ENCODE results near the gene BOK.
"Not testable (repeated sequence)": the region's sequence is repeated elsewhere in the genome, so short reads cannot be mapped to it uniquely, and the experiment has no call there.

Gene BOK

DNA sequence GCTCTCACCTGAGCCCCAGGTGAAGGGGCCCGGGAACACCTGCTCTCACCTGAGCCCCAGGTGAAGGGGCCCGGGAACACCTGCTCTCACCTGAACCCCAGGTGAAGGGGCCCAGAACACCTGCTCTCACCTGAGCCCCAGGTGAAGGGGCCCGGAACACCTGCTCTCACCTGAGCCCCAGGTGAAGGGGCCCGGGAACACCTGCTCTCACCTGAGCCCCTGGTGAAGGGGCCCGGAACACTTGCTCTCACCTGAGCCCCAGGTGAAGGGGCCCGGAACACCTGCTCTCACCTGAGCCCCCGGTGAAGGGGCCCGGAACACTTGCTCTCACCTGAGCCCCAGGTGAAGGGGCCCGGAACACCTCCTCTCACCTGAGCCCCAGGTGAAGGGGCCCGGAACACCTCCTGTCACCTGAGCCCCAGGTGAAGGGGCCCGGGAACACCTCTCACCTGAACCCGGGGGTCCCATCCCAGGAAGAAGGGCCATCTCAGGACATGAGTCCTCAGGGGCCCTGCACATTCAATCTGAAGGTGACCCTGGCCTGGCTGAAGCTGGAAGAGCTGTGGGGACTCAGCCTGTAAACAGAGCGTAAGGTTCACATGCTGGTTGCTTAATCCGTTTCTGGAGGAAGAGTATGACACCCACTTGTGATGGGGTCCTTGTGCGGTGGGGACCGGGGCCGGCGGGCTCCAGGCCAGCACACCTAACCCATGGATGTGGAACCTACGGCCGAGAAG is 14.5 kb downstream of the BOK start:
- DNase-seq (ENCODE audit: low read depth): not testable (repeated sequence)

DNA sequence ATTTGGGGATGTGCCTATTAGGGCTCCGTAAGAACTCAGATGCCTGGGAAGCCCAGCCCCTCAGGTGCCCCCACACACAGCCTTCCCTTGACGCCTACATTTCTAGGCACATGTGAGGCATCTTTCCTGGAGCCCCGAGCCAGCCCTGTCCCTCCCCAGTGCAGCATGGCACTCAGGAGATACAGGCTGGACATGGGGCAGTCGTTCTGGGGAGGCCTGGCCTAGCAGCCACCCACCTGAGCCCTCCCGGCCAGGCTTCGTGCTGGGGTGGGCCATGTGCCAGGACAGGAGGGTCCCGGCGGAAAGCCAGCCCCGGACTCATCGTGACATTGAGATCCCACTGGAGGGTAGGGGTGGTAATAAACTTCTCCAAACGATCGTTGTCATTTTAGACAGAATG is 15.2 kb downstream of the BOK start:
- DNase-seq (ENCODE audit: low read depth): no peak

DNA sequence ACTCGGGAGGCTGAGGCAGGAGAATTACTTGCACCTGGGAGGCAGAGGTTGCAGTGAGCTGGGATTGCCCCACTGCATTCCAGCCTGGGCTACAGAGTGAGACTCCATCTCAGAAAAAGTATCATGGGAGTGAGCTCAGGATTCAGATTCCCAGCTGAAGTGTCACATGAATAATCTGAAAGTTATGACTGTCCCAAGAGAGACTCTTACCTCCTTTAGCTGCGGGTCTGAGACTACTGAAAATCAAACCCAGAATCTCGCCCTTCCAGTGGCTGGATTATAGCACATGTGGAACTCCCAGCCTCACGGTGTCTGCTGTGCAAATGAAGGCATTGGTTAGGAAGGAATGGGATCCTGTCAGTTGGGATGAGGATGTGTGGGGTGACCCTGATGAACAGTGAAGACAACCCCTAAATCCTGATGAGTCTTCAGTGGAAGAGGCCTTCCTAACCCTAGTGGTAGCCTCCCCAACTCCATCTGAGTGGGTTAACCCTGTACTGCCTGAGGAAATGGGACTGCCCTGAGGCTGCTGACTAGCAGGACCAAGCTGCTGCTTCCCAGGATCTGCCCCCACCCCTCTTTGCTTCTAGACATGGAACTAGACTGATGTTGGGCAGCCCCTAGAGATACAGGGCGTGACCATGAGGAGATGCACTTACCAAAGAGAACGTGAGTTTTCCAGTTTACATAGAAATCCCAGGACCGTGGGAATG is 16.5 kb downstream of the BOK start:
- DNase-seq (ENCODE audit: low read depth): no peak

DNA sequence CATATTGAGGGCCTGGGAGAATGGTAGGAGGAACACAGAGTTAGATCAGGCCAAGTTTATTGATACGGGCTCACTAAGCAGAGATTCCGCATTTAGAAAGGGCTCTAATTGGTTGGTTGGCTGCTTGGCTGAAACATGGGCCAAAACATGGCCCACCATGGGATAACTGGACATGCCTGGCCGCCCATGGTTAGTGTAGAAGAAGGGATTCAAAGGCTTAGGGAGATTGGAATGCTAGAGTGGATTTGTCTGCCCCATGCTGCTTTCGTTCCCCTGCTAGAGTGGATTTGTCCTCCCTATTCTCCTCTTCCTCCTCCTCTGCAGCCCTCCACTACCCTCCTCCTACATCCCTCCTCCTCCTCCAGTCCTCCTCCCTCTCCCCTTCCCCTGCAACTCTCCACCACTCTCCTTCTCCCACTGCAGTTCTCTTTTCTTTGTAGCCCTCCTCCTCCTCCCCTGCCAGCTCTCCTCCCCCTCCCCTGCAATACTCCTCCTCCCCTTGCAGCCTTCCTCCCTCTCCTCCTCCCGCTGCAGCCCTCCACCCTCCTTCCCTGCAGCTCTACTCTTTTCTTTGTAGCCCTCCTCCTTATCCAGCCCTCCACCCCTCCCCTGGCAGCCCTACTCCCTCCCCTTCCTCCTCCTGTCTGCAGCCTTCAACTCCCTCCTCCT is 17.2 kb downstream of the BOK start:
- DNase-seq (ENCODE audit: low read depth): no peak

DNA sequence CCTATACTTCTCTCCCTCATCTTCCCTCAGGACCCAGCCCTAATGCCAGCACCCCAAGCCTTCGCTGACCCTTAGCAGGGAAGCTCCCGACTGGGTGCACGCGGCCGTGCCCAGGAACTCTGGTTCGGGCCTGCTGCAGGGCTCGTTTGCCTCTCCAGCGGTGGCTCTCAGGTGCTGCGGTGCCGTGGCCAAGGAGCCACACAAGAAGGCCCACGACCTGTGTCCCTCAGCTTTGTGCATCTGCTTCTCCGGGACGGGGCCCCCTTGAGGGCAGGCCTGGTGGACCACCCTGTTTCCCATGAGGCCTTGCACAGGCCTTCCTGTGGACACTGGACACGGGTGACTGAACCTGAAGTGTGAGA is 17.7 kb downstream of the BOK start:
- no peak for DNase-seq (ENCODE audit: low read depth)

DNA sequence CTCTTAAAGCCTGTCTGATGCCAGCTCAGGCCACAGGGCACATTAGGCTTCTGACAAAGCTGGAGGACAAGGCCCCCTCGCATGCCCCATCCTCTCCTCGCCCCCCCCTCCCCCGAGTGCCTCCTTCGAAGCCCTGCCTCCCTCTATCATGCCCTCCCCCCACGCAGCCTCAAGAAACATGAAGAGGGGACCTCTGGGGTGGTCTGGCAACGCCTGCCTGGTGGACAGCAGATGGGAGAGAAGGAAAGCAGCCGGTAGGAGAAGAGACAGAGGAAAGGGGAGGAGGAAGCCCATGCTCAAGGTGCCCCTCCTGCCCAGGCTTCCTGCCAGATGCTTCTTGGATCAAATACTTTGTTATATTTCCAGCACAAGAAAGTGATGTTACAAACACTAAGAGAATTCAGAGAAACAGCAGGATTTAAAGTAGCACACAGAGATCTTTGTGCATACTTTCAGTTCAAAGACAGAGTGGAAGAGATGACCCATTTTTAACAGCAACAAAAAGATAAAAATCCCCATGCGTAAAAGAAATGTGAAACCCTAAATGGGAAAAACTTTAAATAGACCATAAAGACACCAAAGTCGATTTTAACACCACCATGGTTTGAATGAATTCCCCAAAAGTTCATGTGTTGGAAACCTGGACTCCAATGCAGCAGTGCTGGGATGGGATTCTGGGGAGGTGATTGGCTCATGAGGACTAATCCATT is 19.0 kb downstream of the BOK start:
- no peak for DNase-seq (ENCODE audit: low read depth)

DNA sequence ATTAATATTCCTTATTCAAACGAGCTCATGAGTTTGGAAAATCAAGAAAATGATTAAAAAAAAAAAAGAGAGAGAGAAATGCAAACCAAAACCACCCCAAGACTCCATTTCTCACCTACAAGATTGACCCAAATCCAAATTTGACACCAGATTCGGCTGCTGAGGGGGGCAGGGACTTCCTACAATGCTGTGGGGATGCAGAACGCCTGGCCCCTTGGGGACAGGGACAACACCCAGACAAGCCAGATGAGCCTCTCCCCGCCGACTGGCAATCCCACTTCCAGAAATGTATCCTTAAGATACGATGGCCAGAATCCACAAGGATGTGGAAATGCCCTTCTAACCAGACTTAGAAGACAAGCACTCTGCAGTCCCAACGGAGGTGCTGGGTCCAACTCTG is 20.7 kb downstream of the BOK start:
- no peak for DNase-seq (ENCODE audit: low read depth)

DNA sequence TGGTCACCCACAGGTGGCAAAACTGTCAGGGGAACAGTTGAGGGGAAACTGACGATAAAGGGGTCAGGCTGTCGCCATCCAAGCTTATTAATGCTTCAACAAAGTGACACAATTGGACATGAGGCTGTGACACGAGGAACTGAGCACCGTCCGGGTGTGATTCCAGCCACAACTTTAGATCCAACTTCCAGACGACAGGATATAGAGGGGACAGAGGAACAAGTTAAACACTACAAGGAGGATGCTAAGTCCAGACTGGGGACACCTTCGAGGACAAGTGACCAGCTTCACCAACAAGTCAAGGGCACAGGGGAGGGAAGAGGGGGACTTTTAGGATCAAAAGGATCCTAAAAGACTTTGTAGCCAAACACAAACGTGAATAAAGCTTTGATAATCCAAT is 23.8 kb downstream of the BOK start:
- DNase-seq (ENCODE audit: low read depth): no peak

DNA sequence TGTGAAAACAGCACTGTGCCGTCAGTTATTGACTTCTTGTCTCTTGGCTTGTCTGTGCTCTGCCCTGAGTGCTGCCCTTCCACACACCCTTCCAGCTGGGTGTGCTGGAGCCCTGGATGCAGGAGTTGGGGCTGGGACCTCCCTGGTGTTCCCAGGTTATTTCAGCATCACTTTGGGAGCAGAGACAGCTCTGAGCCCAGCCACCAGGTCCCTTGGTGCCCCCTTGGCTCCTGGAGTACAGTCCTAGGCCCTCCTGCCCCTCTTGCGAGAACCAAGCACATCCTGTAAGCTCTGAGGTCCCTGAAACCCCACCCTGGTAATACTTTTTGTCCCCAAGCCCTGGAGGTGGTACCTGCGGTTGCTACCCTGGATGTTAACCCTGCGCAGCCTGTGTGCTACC is 24.3 kb downstream of the BOK start:
- no peak for DNase-seq (ENCODE audit: low read depth)

DNA sequence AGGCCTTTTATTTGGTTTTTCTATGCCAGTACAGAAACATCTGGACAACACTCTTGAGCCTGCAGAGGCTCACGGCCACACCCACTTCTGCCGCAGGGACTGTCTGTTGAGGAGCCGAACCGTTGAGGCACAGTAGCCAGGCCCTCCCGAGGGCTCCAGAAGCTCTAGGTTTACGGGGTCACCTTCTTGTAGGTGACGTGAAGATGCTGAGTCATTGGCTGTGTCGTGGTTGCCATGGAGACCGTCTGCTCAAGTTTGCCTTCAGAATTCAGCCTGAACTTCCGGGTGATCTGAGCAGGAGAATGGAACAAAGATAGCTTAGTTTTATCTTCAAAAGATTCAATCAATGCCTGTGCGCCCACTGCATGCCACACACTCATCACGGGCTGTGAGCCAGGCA is 25.9 kb downstream of the BOK start:
- no peak for DNase-seq (ENCODE audit: low read depth)

DNA sequence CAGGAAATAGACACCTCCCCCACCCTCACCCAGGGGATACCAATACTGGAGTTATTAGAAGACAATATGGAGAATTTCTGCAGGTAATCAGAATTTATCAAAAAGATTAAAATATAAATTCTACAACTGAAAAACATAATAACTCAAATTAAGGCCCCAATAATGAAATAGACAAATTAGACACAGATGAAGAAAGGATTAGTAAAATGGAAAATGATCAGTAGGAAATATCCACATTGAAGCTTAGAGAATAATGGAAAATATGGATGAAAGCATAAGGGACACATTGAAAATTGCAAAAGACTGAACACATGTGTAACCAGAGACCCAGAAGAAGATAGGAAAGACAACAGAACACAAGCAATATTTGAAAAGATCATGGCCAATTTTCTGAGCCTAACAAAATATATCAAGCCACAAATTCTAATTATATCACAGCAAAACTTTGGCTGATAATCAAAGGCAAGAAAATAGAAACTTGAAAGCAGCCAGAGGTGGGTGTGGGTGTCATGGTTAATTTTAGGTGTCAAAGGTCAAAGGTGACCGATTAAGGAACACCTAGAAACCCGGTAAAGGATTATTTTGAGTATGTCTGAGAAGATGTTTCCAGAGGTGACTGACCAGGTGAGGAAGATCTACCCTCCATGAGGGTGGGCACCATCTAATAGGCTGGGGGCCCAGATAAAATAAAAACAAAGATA is 28.2 kb downstream of the BOK start:
- DNase-seq (ENCODE audit: low read depth): no peak

DNA sequence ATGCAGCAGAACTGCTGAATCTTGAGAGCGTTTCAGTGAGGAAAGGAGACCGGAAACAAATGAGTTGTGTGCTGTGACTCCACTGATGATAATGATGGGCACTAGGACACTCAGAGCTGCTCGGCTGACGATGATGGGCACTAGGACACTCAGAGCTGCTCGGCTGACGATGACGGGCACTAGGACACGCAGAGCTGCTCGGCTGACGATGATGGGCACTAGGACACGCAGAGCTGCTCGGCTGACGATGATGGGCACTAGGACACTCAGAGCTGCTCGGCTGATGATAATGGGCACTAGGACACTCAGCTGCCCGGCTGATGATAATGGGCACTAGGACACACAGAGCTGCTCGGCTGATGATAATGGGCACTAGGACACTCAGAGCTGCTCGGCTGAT is 31.3 kb downstream of the BOK start:
- not testable (repeated sequence) for DNase-seq (ENCODE audit: low read depth)

DNA sequence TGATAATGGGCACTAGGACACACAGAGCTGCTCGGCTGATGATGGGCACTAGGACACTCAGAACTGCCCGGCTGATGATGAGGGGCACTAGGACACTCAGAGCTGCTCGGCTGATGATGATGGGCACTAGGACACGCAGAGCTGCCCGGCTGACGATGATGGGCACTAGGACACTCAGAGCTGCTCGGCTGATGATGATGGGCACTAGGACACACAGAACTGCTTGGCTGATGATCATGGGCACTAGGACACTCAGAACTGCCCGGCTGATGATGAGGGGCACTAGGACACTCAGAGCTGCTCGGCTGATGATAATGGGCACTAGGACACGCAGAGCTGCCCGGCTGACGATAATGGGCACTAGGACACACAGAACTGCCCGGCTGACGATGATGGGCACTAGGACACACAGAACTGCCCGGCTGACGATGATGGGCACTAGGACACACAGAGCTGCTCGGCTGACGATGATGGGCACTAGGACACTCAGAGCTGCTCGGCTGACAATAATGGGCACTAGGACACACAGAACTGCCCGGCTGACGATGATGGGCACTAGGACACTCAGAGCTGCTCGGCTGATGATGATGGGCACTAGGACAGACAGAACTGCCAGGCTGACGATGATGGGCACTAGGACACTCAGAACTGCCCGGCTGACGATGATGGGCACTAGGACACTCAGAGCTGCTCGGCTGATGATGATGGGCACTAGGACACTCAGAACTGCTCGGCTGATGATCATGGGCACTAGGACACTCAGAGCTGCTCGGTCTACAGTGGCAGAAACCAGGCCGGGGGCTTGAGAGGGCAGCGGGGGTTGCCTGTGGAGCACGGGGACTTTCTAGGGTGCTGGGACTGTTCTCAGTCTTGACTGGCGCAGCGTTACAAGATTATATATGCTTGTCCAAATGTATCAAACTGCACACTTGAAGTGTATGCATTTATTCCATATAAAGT is 32.2 kb downstream of the BOK start:
- DNase-seq (ENCODE audit: low read depth): not testable (repeated sequence)

DNA sequence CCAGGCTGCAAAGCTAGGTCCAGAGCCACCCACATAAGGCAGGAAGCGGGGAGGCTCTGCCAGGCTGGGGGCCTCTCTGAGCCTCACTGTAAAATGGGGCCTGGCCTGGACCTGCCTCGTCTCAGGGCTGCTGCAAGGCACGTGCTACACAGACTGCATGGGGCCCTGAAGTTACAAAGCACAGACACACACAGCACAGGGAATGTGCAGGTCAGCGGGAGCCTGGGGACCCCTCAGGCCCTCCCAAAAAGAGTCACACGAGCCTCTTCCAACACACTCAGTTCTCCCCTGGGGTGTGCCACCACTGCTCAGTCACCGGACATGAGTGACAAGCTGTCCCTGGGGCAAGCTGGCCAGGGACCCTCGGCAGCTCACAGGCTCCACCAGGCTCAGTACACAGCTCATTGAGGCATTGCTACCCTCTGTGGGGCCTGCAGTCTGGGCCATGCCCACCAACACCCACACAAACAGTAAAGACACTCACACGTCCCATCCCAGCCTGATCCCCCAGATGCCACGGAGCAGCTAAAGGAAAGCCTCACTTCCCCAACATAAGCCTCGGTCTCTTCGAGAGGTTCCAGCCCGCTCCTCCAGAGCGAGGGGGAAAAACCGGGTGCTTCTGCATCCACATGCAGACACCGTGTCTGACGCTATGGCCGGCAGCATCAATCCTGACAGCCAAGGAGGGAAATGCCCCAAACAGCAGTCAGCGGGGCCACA is 33.7 kb downstream of the BOK start:
- no peak for DNase-seq (ENCODE audit: low read depth)

DNA sequence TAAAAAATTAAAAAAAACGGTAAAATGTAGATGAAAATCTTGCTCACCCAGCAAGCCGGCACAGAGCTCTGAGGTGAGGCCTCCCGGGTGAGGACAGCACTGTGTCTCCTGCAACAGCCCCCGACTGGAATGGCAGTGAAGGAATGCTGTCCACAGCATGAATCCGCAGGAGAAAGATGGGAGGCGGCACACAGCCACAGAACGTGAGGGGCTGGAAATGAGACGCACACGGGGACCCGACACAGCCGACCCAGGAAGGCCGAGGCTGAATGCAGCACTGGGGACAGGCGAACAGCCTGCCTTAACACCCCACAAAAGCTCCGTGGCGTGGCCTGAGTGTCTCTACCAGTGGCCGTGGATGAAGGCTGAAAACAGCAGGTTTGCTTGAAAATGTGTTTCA is 34.7 kb downstream of the BOK start:
- DNase-seq (ENCODE audit: low read depth): no peak

DNA sequence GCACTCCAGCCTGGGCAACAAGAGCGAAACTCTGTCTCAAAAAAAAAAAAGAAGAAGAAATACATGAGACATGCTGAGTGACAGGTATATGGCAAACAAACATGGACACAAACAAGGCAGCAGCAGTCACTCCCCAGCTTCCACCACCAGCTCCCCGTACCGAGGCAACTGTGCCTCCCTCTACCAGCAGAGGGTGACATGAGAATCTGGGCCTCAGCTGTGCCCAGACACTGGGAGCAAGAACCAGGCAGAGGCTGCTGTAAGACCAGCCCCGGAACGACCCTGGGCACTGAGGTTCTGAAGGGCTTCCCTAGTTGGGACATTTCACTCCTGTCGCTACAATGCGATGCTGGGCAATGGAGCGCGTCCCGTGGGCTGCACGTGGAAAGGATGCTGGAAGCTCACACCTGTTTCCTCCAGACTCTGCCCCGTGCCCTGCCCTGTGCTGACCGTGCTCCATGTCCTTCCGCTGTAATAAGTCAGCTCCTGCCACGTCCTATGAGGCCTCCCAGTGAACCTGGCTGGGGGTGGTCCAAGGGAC is 37.1 kb downstream of the BOK start:
- no peak for DNase-seq (ENCODE audit: low read depth)

DNA sequence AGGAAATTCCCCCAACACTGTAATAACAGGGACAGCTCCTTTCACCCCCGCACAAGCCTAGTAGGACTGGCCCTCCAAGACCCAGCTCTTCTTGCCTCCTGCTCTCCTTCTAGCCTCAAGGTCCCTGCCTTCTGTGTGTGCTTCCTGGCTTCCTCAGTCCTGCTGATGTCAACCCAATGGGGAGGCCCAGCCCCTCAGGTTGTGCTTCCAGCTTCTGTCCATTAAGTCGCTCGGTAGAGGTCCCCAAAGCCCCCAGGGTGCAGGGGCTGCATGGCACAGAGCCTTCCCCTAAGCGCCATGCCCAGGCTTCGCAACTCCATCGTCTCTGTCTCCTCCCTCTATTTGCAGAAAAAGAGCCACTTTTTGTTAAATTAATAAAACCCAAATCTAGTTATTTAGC is 39.0 kb downstream of the BOK start:
- no peak for DNase-seq (ENCODE audit: low read depth)

DNA sequence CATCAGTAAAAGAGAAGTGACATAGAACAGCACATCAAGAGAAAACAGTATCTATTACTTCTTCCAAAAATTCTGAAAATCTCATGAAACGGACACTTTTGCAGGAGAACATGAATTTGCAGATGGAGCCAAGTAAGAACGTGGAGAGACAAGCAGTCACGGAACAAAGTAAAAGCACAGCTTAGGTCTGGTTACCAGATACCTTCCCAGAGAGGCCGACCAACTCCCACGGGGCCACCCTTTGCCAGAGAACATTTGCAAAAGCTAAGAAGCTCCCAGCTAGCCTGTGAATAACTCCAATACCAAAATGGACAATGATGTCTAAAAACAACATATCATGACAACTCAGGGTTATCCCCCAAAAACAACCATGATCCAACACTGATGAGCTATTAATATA is 39.5 kb downstream of the BOK start:
- DNase-seq (ENCODE audit: low read depth): no peak

DNA sequence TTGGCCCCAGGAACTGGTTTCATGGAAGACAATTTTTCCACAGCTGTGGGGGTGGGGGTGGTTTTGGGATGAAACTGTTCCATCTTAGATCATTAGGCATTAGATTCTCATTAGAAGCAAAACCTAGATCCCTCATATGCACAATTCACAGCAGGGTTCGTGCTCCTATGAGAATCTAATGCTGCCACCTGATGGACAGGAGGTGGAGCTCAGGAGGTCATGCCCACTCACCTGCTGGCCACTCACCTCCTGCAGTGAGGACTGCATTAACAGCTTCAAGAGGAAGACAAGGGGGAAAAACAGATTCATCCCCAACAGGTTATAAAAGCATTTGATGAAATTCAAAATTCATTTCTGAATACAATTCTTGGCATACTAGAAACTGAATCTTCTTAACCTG is 39.9 kb downstream of the BOK start:
- no peak for DNase-seq (ENCODE audit: low read depth)

DNA sequence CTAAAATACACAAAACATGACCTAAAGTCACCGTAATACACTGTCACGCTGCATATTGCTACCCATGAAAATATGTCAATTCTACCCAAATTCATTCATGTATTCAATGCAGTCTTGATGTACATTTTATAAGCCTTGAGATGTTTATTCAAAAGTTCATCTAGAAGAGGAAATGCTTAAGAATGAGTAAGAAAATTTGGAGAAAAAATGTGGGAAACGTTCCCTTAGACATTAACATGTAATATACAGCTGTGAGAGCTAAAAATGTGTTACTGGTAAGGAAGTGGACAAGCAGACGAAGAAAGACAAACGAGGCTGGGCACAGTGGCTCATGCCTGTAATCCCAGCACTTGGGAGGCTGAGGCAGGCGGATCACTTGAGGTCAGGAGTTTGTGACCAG is 41.1 kb downstream of the BOK start:
- DNase-seq (ENCODE audit: low read depth): no peak

All from stimulated activated CD8-positive, alpha-beta memory T cell treated with anti-CD3 and anti-CD28 coated beads, Interleukin-15, amount 100 ng/mL, for 24 hours (primary cell).